H1 (cell line): ENCODE measurements around the gene FOXM1. TPM values are rescaled to one million over a fixed set of nuclear protein-coding genes. Genes with fewer than 3 reads are reported as not detected.

Experiments used
- CTCF ChIA-PET: fragments of 300-600 bp; sonication (Branson Sonifier 250); formaldehyde crosslinking; loops from one replicate; lab custom pipeline; 2021; ENCODE audit not compliant: partially characterized antibody; lab: Charles Lee
- POLR2A ChIA-PET: fragments of 300-600 bp; sonication (Branson Sonifier 250); formaldehyde crosslinking; loops from one replicate; lab custom pipeline; 2021; ENCODE audit warnings: inconsistent platforms; ENCODE audit not compliant: partially characterized antibody; lab: Charles Lee
- DNase-seq, 2 experiments: peaks; one replicate each; pipeline versions ENCODE4 v3.0.0 to v3.0.0-alpha.2; 2010 to 2022; ENCODE audit warnings: low spot score in 2 of 2, low read depth in 1 of 2, mixed read lengths in 1 of 2
- FAIRE-seq: peaks from 2 replicates; lab custom pipeline; 2011; peaks lifted over from hg19 to GRCh38; lab: Jason Lieb, UNC
- H2AFZ ChIP-seq: 2 replicates; pipeline ENCODE4 v1.8.1; 2012; ENCODE audit warnings: low read length, inconsistent platforms
- H2AK5ac ChIP-seq: 2 replicates; pipeline ENCODE4 v1.6.1; 2013; ENCODE audit warnings: low read depth, low read length
- H2BK120ac ChIP-seq: replicated peaks from 2 replicates; pipeline ENCODE3; 2013; ENCODE audit warnings: low read depth, low read length, inconsistent platforms
- H2BK12ac ChIP-seq: 2 replicates; pipeline ENCODE4 v1.6.1; 2013; ENCODE audit warnings: low read depth, low read length
- H2BK15ac ChIP-seq: 2 replicates; pipeline ENCODE4 v1.6.1; 2013; ENCODE audit warnings: low read length
- H2BK20ac ChIP-seq: 2 replicates; pipeline ENCODE4 v1.6.1; 2013; ENCODE audit warnings: low read length
- H2BK5ac ChIP-seq: 2 replicates; pipeline ENCODE4 v1.6.1; 2013; ENCODE audit warnings: low read depth, low read length
- H3K14ac ChIP-seq: 2 replicates; pipeline ENCODE4 v1.6.1; 2013; ENCODE audit warnings: inconsistent platforms; ENCODE audit not compliant: insufficient read length
- H3K18ac ChIP-seq: 2 replicates; pipeline ENCODE4 v1.6.1; 2013; ENCODE audit warnings: low read length; ENCODE audit errors: extremely low read depth
- H3K23ac ChIP-seq: 2 replicates; pipeline ENCODE4 v1.6.1; 2013; ENCODE audit warnings: inconsistent platforms; ENCODE audit not compliant: insufficient read length
- H3K23me2 ChIP-seq: 2 replicates; pipeline ENCODE4 v1.6.1; 2013; ENCODE audit warnings: low read depth, low read length
- H3K27ac ChIP-seq: 2 replicates; pipeline ENCODE4 v1.6.1; 2011; ENCODE audit warnings: low read depth, low read length, inconsistent platforms
- H3K27me3 ChIP-seq, 4 experiments: replicated peaks in 1 of 4; 1 replicate in 1 of 4; 2 replicates in 3 of 4; pipeline versions ENCODE4 v1.6.1 to v1.8.1; 2011 to 2013; ENCODE audit warnings: low read length in 3 of 4, mild to moderate bottlenecking in 3 of 4, inconsistent platforms in 2 of 4, mixed read lengths in 2 of 4, moderate library complexity in 1 of 4; ENCODE audit not compliant: control insufficient read depth in 3 of 4, insufficient read depth in 3 of 4; ENCODE audit errors: extremely low read depth in 1 of 4
- H3K36me3 ChIP-seq, 4 experiments: 2 replicates each; pipeline versions ENCODE4 v1.6.1 to v1.8.1; 2011 to 2013; ENCODE audit warnings: mild to moderate bottlenecking in 4 of 4, low read length in 3 of 4, moderate library complexity in 2 of 4, control low read depth in 1 of 4, inconsistent platforms in 1 of 4; ENCODE audit not compliant: insufficient read depth in 4 of 4, control insufficient read depth in 2 of 4
- H3K4ac ChIP-seq: replicated peaks from 2 replicates; pipeline ENCODE3; 2013; ENCODE audit warnings: low read length, low read depth, mixed read lengths, inconsistent platforms; ENCODE audit not compliant: insufficient read length
- H3K4me1 ChIP-seq, 4 experiments: replicated peaks in 1 of 4; 1 replicate in 1 of 4; 2 replicates in 3 of 4; pipeline versions ENCODE4 v1.6.1 to v1.8.1; 2011 to 2013; ENCODE audit warnings: low read length in 3 of 4, inconsistent platforms in 2 of 4, mixed read lengths in 1 of 4; ENCODE audit not compliant: insufficient read depth in 4 of 4, control insufficient read depth in 3 of 4
- H3K4me2 ChIP-seq, 2 experiments: 2 replicates each; pipeline versions ENCODE4 v1.6.1 to v1.8.1; 2011 to 2013; ENCODE audit warnings: low read depth in 2 of 2, low read length in 2 of 2, control low read depth in 1 of 2, inconsistent platforms in 1 of 2, mild to moderate bottlenecking in 1 of 2; ENCODE audit not compliant: insufficient read depth in 1 of 2
- H3K4me3 ChIP-seq, 4 experiments: fragments of 200-600, 300-600 bp in 1 of 4; sonication (generic), shearing (Covaris generic), sonication (Bioruptor Twin) in 1 of 4; 2 replicates each; pipeline versions ENCODE4 v1.5.1 to v1.8.1; 2011 to 2016; ENCODE audit warnings: low read length in 4 of 4, low read depth in 3 of 4, control low read depth in 2 of 4, inconsistent platforms in 2 of 4, mild to moderate bottlenecking in 2 of 4, mixed read lengths in 1 of 4, moderate library complexity in 1 of 4; ENCODE audit not compliant: insufficient read depth in 2 of 4; ENCODE audit errors: extremely low read depth in 1 of 4
- H3K56ac ChIP-seq: replicated peaks from 2 replicates; pipeline ENCODE3; 2013; ENCODE audit warnings: low read depth, mild to moderate bottlenecking, mixed read lengths, low read length, inconsistent platforms; ENCODE audit not compliant: insufficient read length
- H3K79me1 ChIP-seq: 2 replicates; pipeline ENCODE4 v1.6.1; 2013; ENCODE audit warnings: low read depth, low read length, control low read depth
- H3K79me2 ChIP-seq, 2 experiments: 2 replicates each; pipeline versions ENCODE4 v1.6.1 to v1.8.1; 2012 to 2013; ENCODE audit warnings: low read length in 2 of 2, mild to moderate bottlenecking in 2 of 2, inconsistent platforms in 1 of 2; ENCODE audit not compliant: insufficient read depth in 2 of 2, control insufficient read depth in 1 of 2
- H3K9ac ChIP-seq, 4 experiments: replicated peaks in 1 of 4; 1 replicate in 1 of 4; 2 replicates in 3 of 4; pipeline versions ENCODE4 v1.6.1 to v1.8.1; 2011 to 2013; ENCODE audit warnings: low read depth in 3 of 4, low read length in 3 of 4, control low read depth in 2 of 4, mild to moderate bottlenecking in 2 of 4, moderate library complexity in 2 of 4, inconsistent platforms in 1 of 4; ENCODE audit errors: extremely low read depth in 1 of 4
- H3K9me3 ChIP-seq, 2 experiments: 2 replicates each; pipeline versions ENCODE4 v1.6.1 to v1.8.1; 2012 to 2013; ENCODE audit warnings: mild to moderate bottlenecking in 2 of 2, moderate library complexity in 2 of 2, control low read depth in 1 of 2, inconsistent platforms in 1 of 2, low read depth in 1 of 2, low read length in 1 of 2, mixed read lengths in 1 of 2; ENCODE audit not compliant: insufficient read depth in 2 of 2
- H4K20me1 ChIP-seq, 2 experiments: replicated peaks in 1 of 2; 2 replicates each; pipeline versions ENCODE3 to v1.8.1; 2011 to 2013; ENCODE audit warnings: inconsistent platforms in 2 of 2, low read length in 2 of 2, mild to moderate bottlenecking in 1 of 2; ENCODE audit not compliant: insufficient read depth in 2 of 2, control insufficient read depth in 1 of 2
- H4K5ac ChIP-seq: 2 replicates; pipeline ENCODE4 v1.6.1; 2013; ENCODE audit warnings: low read length, low read depth, mixed read lengths, inconsistent platforms; ENCODE audit not compliant: insufficient read length
- H4K8ac ChIP-seq: 2 replicates; pipeline ENCODE4 v1.8.0; 2013; ENCODE audit warnings: mild to moderate bottlenecking, moderate library complexity, low read length, inconsistent platforms; ENCODE audit not compliant: insufficient read depth; ENCODE audit errors: extremely low read depth
- H4K91ac ChIP-seq: replicated peaks from 2 replicates; pipeline ENCODE3; 2013; ENCODE audit warnings: low read length, mixed read lengths, inconsistent platforms; ENCODE audit not compliant: insufficient read length
- ASH2L ChIP-seq: fragments of 200-600, 300-600 bp; sonication (generic); IDR thresholded peaks from one replicate; pipeline ENCODE4 v1.7.1; 2017; ENCODE audit warnings: low read length
- RFX5 ChIP-seq: IDR thresholded peaks from 2 replicates; pipeline ENCODE4 v1.6.1; 2011; ENCODE audit warnings: low read depth, low read length, improper control_type of control experiment, borderline replicate concordance
- RXRA ChIP-seq: IDR thresholded peaks from 2 replicates; pipeline ENCODE4 v1.6.1; 2011; ENCODE audit warnings: low read depth, mild to moderate bottlenecking, low read length, moderate library complexity; ENCODE audit not compliant: insufficient read depth
- SAP30 ChIP-seq: fragments of 300-600 bp; sonication (generic); IDR thresholded peaks from 2 replicates; pipeline ENCODE4 v1.7.1; 2012; ENCODE audit warnings: low read length, moderate library complexity, mild to moderate bottlenecking, inconsistent platforms; ENCODE audit not compliant: insufficient read depth, insufficient replicate concordance
- SIN3A ChIP-seq, 2 experiments: IDR thresholded peaks in 1 of 2; conservative IDR thresholded peaks in 1 of 2; 2 replicates each; pipeline ENCODE4 v1.6.1; 2011 to 2012; ENCODE audit warnings: low read length in 2 of 2, improper control_type of control experiment in 1 of 2, low read depth in 1 of 2, mild to moderate bottlenecking in 1 of 2
- SP4 ChIP-seq: IDR thresholded peaks from 2 replicates; pipeline ENCODE4 v1.6.1; 2012; ENCODE audit warnings: low read length, inconsistent platforms
- TAF1 ChIP-seq: IDR thresholded peaks from 2 replicates; pipeline ENCODE4 v1.6.1; 2011; ENCODE audit warnings: mild to moderate bottlenecking, low read depth, low read length
- TBP ChIP-seq: IDR thresholded peaks from 2 replicates; pipeline ENCODE4 v1.6.1; 2011; ENCODE audit warnings: low read depth, low read length, improper control_type of control experiment
- WGBS, 2 experiments: shearing (Covaris generic) in 1 of 2; methylation state at CpG; one replicate each; pipeline versions ENCODE4 v1.1.6 to v1.1.7; 2013 to 2015; ENCODE audit warnings: low lambda C conversion rate in 2 of 2, mixed read lengths in 2 of 2, inconsistent platforms in 1 of 2, low coverage in 1 of 2, missing lambda C conversion rate in 1 of 2; ENCODE audit not compliant: insufficient replicate concordance in 2 of 2, insufficient coverage in 1 of 2, insufficient read length in 1 of 2; ENCODE audit errors: extremely low coverage in 1 of 2, missing lambda C conversion rate in 1 of 2; 5-methylcytosine and 5-hydroxymethylcytosine counted together
- polyA plus RNA-seq, 7 experiments: library from polyadenylated mRNA; depleted of rRNA in 3 of 7; stranded (reverse) in 5 of 7; unstranded in 2 of 7; fragments of >200 nt in 5 of 7; fragments of 200-250 nt in 2 of 7; gene quantifications; 1 replicate in 5 of 7; 2 replicates in 1 of 7; 4 replicates in 1 of 7; pipeline versions ENCODE4 v1.2.1 to v1.2.3, GENCODE V29; 2011 to 2013; ENCODE audit warnings: missing spikeins in 2 of 7, mixed read lengths in 2 of 7
- total RNA-seq: library from RNA; stranded (reverse); fragmentation: NEBNext Ultra II Directional; extraction: Animal tissue kit (Norgen Biotek cat#: 25700); gene quantifications from 2 replicates; pipeline ENCODE4 v1.2.1, GENCODE V29; 2021
- TF ChIP-seq, protein P1 (sequence below): IDR thresholded peaks from 2 replicates; pipeline ENCODE4 v1.6.1; 2012; ENCODE audit warnings: inconsistent platforms
- TF ChIP-seq, protein P2 (sequence below): IDR thresholded peaks from 2 replicates; pipeline ENCODE4 v1.6.1; 2012; ENCODE audit warnings: inconsistent platforms
- TF ChIP-seq, protein P3 (sequence below): IDR thresholded peaks from 2 replicates; pipeline ENCODE4 v1.6.1; 2012; ENCODE audit warnings: low read length, inconsistent platforms

FOXM1 gene
- total and polyA plus RNA-seq, 2 of the 8 experiments (the other 6 are each of a cell fraction or from before 2014, with no cell fraction given) = 58.1 to 121 TPM

DNA sequence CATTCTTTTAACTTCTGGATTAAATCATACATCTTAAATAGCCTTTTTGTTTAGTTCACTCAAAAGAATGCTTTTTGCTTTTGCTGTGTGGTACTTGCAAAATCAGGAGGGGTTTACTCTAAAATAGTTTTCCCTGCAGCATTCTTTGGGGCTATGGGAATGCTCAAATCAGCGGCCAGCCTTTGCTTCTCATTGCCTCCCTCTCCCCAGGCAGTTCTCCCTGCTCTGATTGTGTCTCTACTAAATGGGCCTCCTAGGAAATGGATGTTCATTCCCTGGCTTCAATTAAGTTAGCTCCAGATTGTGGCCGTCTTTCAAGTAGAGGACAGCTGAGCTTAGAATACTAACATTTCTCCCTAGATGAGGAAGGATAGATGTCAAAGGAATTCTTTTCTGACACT is 18.1 kb upstream of the FOXM1 start:
- Histone ChIP-seq H4K5ac (no peak overlapping the region), H3K23ac (no peak overlapping the region), H4K8ac (no peak overlapping the region), H3K79me2 (peaks cover 0 to 28% of the 10 kb centered on the region in 2 experiments; a peak in 3 of 4 replicates), H3K4ac (no peak overlapping the region), H3K4me2 (no peak overlapping the region), H3K56ac (no peak overlapping the region), H2BK120ac (no peak overlapping the region), H2AK5ac (no peak overlapping the region), H2BK5ac (no peak overlapping the region), H3K9me3 (no peaks in the 10 kb centered on the region), H4K20me1 (no peaks in the 10 kb centered on the region), H2AFZ (no peak overlapping the region), H3K9ac (no peak overlapping the region), H2BK12ac (no peak overlapping the region), H3K4me1 (peaks cover 0 to 2% (median under 1%) of the 10 kb centered on the region in 4 experiments; a peak in 3 of 7 replicates), H3K18ac (no peak overlapping the region), H3K36me3 (no peaks in the 10 kb centered on the region), H3K14ac (no peak overlapping the region), H2BK20ac (no peak overlapping the region), H3K23me2 (no peaks in the 10 kb centered on the region; the same call in 1 of the 2 replicates), H2BK15ac (no peak overlapping the region), H4K91ac (no peak overlapping the region), H3K4me3 (no peak overlapping the region), H3K27me3 (no peaks in the 10 kb centered on the region), H3K79me1 (no peaks in the 10 kb centered on the region), H3K27ac (no peak overlapping the region)
- DNase-seq = no peak
- no peak for FAIRE-seq
- ChIA-PET CTCF (interaction anchor here (1.0 to 15.6 kb wide), 5 partner anchors 10 to 47 kb away, joined by 3 to 143 read pairs (median 6); no protein-coding TSS in a partner anchor), POLR2A (interaction anchor here (0.7 to 1.2 kb wide), 5 partner anchors 9 to 37 kb away, joined by 3 to 6 read pairs (median 3); partner anchors contain the start of gene TEX52)
- 50% methylated on average over 2 of the region's 2 CpGs; no CpG with 5 or more reads in 1 of the 2 experiments for WGBS, 2 experiments
- TF ChIP-seq RFX5 (no peak), SP4 (no peak), TBP (no peak), TAF1 (no peak), SAP30 (no peak), ASH2L (no peak), SIN3A (conservative IDR thresholded peaks at IDR 0.05 in 1 of 2, IDR thresholded peaks at IDR 0.05 in 1 of 2; ENCODE audit: low read depth in 1 of 2, low read length in 2 of 2) (no peak), RXRA (no peak)
- TF ChIP-seq, protein P1, sequence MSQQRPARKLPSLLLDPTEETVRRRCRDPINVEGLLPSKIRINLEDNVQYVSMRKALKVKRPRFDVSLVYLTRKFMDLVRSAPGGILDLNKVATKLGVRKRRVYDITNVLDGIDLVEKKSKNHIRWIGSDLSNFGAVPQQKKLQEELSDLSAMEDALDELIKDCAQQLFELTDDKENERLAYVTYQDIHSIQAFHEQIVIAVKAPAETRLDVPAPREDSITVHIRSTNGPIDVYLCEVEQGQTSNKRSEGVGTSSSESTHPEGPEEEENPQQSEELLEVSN = no peak
- TF ChIP-seq, protein P2, sequence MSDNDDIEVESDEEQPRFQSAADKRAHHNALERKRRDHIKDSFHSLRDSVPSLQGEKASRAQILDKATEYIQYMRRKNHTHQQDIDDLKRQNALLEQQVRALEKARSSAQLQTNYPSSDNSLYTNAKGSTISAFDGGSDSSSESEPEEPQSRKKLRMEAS = no peak
- TF ChIP-seq, protein P3, sequence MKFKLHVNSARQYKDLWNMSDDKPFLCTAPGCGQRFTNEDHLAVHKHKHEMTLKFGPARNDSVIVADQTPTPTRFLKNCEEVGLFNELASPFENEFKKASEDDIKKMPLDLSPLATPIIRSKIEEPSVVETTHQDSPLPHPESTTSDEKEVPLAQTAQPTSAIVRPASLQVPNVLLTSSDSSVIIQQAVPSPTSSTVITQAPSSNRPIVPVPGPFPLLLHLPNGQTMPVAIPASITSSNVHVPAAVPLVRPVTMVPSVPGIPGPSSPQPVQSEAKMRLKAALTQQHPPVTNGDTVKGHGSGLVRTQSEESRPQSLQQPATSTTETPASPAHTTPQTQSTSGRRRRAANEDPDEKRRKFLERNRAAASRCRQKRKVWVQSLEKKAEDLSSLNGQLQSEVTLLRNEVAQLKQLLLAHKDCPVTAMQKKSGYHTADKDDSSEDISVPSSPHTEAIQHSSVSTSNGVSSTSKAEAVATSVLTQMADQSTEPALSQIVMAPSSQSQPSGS = no peak
